Keratinocyte (primary cell): Measurements from ENCODE around the gene GBP3. TPM values are rescaled to one million over a fixed set of nuclear protein-coding genes. Genes with fewer than 3 reads are reported as not detected.

ENCODE experiments used
- DNase-seq: peaks from one replicate; pipeline ENCODE4 v3.0.0-alpha.2; 2011; ENCODE audit warnings: low read depth, missing footprints, low spot score
- FAIRE-seq: peaks from 2 replicates; lab custom pipeline; 2011; peaks lifted over from hg19 to GRCh38; lab: Jason Lieb, UNC
- H2AFZ ChIP-seq: 2 replicates; pipeline ENCODE4 v1.6.0; 2012; ENCODE audit warnings: low read length, control low read depth, inconsistent platforms; ENCODE audit not compliant: control insufficient read depth
- H3K27ac ChIP-seq: 2 replicates; pipeline ENCODE4 v1.5.1; 2011; ENCODE audit warnings: low read length; ENCODE audit not compliant: control insufficient read depth, insufficient read depth
- H3K27me3 ChIP-seq: 3 replicates; pipeline ENCODE4 v1.6.0; 2011; ENCODE audit warnings: low read length; ENCODE audit not compliant: control insufficient read depth, insufficient read depth; ENCODE audit errors: extremely low read depth
- H3K36me3 ChIP-seq, 2 experiments: 2 replicates in 1 of 2; 3 replicates in 1 of 2; pipeline ENCODE4 v1.5.1; 2011; ENCODE audit warnings: low read length in 2 of 2, mild to moderate bottlenecking in 1 of 2; ENCODE audit not compliant: control insufficient read depth in 2 of 2, insufficient read depth in 2 of 2; ENCODE audit errors: extremely low read depth in 1 of 2
- H3K4me1 ChIP-seq: 3 replicates; pipeline ENCODE4 v1.5.1; 2011; ENCODE audit warnings: low read length; ENCODE audit not compliant: control insufficient read depth, insufficient read depth; ENCODE audit errors: extremely low read depth
- H3K4me2 ChIP-seq: 3 replicates; pipeline ENCODE4 v1.6.0; 2011; ENCODE audit warnings: low read depth, low read length; ENCODE audit not compliant: control insufficient read depth, insufficient read depth; ENCODE audit errors: extremely low read depth
- H3K4me3 ChIP-seq, 3 experiments: fragments of 200-600 bp in 1 of 3; sonication (generic) in 1 of 3; 2 replicates in 2 of 3; 3 replicates in 1 of 3; pipeline ENCODE4 v1.5.1; 2011 to 2016; ENCODE audit warnings: low read length in 3 of 3, mild to moderate bottlenecking in 3 of 3, control low read depth in 2 of 3, inconsistent platforms in 1 of 3, low read depth in 1 of 3, mixed read lengths in 1 of 3, mixed run types in 1 of 3, moderate library complexity in 1 of 3; ENCODE audit not compliant: control insufficient read depth in 2 of 3, insufficient read depth in 2 of 3; ENCODE audit errors: extremely low read depth in 1 of 3
- H3K79me2 ChIP-seq: 2 replicates; pipeline ENCODE4 v1.6.0; 2012; ENCODE audit warnings: low read length; ENCODE audit not compliant: control insufficient read depth, insufficient read depth
- H3K9ac ChIP-seq: 3 replicates; pipeline ENCODE4 v1.6.0; 2011; ENCODE audit warnings: low read length; ENCODE audit not compliant: control insufficient read depth, insufficient read depth; ENCODE audit errors: extremely low read depth
- H3K9me1 ChIP-seq: 3 replicates; pipeline ENCODE4 v1.6.0; 2011; ENCODE audit warnings: low read length; ENCODE audit not compliant: control insufficient read depth, insufficient read depth; ENCODE audit errors: extremely low read depth
- H3K9me3 ChIP-seq: 2 replicates; pipeline ENCODE4 v1.5.1; 2012; ENCODE audit warnings: low read depth, low read length; ENCODE audit not compliant: control insufficient read depth
- H4K20me1 ChIP-seq: 3 replicates; pipeline ENCODE4 v1.6.0; 2011; ENCODE audit warnings: low read length; ENCODE audit not compliant: control insufficient read depth, insufficient read depth; ENCODE audit errors: extremely low read depth
- EZH2 ChIP-seq: IDR thresholded peaks from one replicate; pipeline ENCODE4 v1.6.1; 2012; ENCODE audit warnings: inconsistent platforms, mild to moderate bottlenecking, low read length, moderate library complexity
- dilution Hi-C: fragments of 300-500 bp; cut with MboI; formaldehyde crosslinking; loops from one replicate; pipeline ENCODE4 v1.7.0; 2020; ENCODE audit warnings: low sequenced_read_pairs; ENCODE audit not compliant: extremely low pct_ligation_motif_present
- polyA plus RNA-seq, 5 experiments: library from polyadenylated mRNA; depleted of rRNA in 3 of 5; stranded (reverse) in 3 of 5; stranded (forward) in 1 of 5; unstranded in 1 of 5; fragments of >200 nt; gene quantifications; 1 replicate in 1 of 5; 2 replicates in 3 of 5; 3 replicates in 1 of 5; pipeline versions ENCODE4 v1.2.1 to v1.2.3, GENCODE V29; 2011 to 2012; ENCODE audit warnings: missing spikeins in 2 of 5, low read depth in 1 of 5, low replicate concordance in 1 of 5
- TF ChIP-seq, protein P1 (sequence below), 3 experiments: IDR thresholded peaks in 1 of 3; conservative IDR thresholded peaks in 1 of 3; optimal IDR thresholded peaks in 1 of 3; 2 replicates in 2 of 3; 3 replicates in 1 of 3; pipeline versions ENCODE3 to v1.5.1; 2011; ENCODE audit warnings: low read length in 3 of 3, mild to moderate bottlenecking in 3 of 3, moderate library complexity in 2 of 3, control low read depth in 1 of 3, inconsistent platforms in 1 of 3; ENCODE audit not compliant: insufficient read depth in 2 of 3; ENCODE audit errors: extremely low read depth in 1 of 3

GBP3 gene
- polyA plus RNA-seq, 1 donor (not counting 4 experiments of a cell fraction or from before 2014, with no cell fraction given) = 42.6 TPM

- Histone ChIP-seq H3K36me3 (no peaks in the 10 kb centered on the region), H3K4me2 (no peak overlapping the region), H3K27me3 (no peaks in the 10 kb centered on the region), H3K4me1 (peaks cover 12% of the 10 kb centered on the region), H3K27ac (no peak overlapping the region), H3K9me3 (peaks cover 4% of the 10 kb centered on the region), H3K79me2 (no peaks in the 10 kb centered on the region), H3K4me3 (no peak overlapping the region), H4K20me1 (no peaks in the 10 kb centered on the region), H3K9ac (no peak overlapping the region), H3K9me1 (no peaks in the 10 kb centered on the region), H2AFZ (no peak overlapping the region)
- TF ChIP-seq, protein P1, sequence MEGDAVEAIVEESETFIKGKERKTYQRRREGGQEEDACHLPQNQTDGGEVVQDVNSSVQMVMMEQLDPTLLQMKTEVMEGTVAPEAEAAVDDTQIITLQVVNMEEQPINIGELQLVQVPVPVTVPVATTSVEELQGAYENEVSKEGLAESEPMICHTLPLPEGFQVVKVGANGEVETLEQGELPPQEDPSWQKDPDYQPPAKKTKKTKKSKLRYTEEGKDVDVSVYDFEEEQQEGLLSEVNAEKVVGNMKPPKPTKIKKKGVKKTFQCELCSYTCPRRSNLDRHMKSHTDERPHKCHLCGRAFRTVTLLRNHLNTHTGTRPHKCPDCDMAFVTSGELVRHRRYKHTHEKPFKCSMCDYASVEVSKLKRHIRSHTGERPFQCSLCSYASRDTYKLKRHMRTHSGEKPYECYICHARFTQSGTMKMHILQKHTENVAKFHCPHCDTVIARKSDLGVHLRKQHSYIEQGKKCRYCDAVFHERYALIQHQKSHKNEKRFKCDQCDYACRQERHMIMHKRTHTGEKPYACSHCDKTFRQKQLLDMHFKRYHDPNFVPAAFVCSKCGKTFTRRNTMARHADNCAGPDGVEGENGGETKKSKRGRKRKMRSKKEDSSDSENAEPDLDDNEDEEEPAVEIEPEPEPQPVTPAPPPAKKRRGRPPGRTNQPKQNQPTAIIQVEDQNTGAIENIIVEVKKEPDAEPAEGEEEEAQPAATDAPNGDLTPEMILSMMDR (optimal IDR thresholded peaks at IDR 0.05 in 1 of 3, IDR thresholded peaks at IDR 0.05 in 1 of 3, conservative IDR thresholded peaks at IDR 0.05 in 1 of 3; ENCODE audit: extremely low read depth in 1 of 3, insufficient read depth in 2 of 3, low read length in 3 of 3) = no peak
- no peak for TF ChIP-seq EZH2
- FAIRE-seq = no peak
- DNase-seq = no peak
- dilution Hi-C loops = no loop called here
These were observed 17.6 kb upstream of the GBP3 start for GRCh38 chr1:89040315-89040626.

- Histone ChIP-seq H3K9me3 (no peaks in the 10 kb centered on the region), H3K36me3 (no peaks in the 10 kb centered on the region), H3K4me1 (peaks cover 12% of the 10 kb centered on the region), H3K4me3 (no peak overlapping the region), H3K9me1 (no peaks in the 10 kb centered on the region), H4K20me1 (no peaks in the 10 kb centered on the region), H3K4me2 (no peak overlapping the region), H3K9ac (no peak overlapping the region), H2AFZ (no peak overlapping the region), H3K27ac (no peak overlapping the region), H3K79me2 (no peaks in the 10 kb centered on the region), H3K27me3 (no peaks in the 10 kb centered on the region)
- TF ChIP-seq, protein P1 (optimal IDR thresholded peaks at IDR 0.05 in 1 of 3, IDR thresholded peaks at IDR 0.05 in 1 of 3, conservative IDR thresholded peaks at IDR 0.05 in 1 of 3; ENCODE audit: extremely low read depth in 1 of 3, insufficient read depth in 2 of 3, low read length in 3 of 3) = no peak
- no peak for TF ChIP-seq EZH2
- DNase-seq (no peak), FAIRE-seq (no peak)
- dilution Hi-C loops = no loop called here
These were observed 14.5 kb upstream of the GBP3 start for GRCh38 chr1:89037186-89037585.
